Measurements from ENCODE around the gene ZNF556.

GRCh38 chr19:2856457-2857050, 10.6 kb upstream of the ZNF556 start:
- TF ChIP-seq POLR2A (IDR thresholded peaks at IDR 0.05) (no peak), CTCF (IDR thresholded peaks at IDR 0.05 in 8 of 11, conservative IDR thresholded peaks at IDR 0.05 in 3 of 11) (no peak)

Data from spleen (tissue), 7 donors.